ENCODE data around the gene GRWD1.
"Not testable (repeated sequence)": the region's sequence is repeated elsewhere in the genome, so short reads cannot be mapped to it uniquely, and the experiment has no call there.

The GRWD1 gene

GRCh38 chr19:48480183-48480557 is 34.4 kb downstream of the GRWD1 start:
- DNase-seq (ENCODE audit: low read depth): peak; percentile 30

- DNase-seq (ENCODE audit: low read depth): peak; percentile 44
Observed at GRCh38 chr19:48480558-48481500, 35.0 kb downstream of the GRWD1 start.

GRCh38 chr19:48481846-48482639 is 36.3 kb downstream of the GRWD1 start:
- DNase-seq (ENCODE audit: low read depth): no peak

- DNase-seq (ENCODE audit: low read depth): no peak
Observed at GRCh38 chr19:48483301-48483700, 37.5 kb downstream of the GRWD1 start.

DNA sequence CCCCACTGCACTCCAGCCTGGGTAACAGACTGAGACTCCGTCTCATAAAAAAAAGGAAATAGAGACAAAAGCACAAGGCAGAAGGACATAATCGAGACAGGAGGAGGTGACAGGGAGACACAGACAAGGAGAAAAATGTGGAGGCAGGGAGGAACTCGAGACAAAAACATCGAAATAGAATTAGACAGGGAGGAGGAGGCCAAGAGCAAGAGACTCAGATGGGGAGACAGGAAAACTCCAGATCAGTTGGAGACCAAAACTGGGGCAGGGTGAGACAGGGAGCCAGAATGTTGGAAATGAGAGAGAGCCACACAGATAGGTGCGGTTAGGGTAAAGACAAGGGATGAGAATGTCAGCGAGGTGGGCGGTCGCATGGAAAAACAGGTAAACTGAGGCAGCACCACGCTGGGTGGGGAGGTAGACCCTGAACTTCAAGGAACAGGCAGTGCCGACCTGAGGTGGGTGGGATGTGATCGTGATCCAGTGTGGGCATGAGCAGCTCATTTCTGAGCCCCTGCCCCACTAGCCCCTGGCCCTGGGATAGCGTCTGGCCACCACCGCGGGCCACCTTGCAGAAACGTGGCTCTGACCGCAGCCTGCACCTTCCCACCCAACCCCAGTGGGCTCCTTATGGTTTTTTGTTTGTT is 38.6 kb downstream of the GRWD1 start:
- DNase-seq (ENCODE audit: low read depth): no peak

- DNase-seq (ENCODE audit: low read depth): no peak
Observed at GRCh38 chr19:48484931-48485612, 39.3 kb downstream of the GRWD1 start.

DNA sequence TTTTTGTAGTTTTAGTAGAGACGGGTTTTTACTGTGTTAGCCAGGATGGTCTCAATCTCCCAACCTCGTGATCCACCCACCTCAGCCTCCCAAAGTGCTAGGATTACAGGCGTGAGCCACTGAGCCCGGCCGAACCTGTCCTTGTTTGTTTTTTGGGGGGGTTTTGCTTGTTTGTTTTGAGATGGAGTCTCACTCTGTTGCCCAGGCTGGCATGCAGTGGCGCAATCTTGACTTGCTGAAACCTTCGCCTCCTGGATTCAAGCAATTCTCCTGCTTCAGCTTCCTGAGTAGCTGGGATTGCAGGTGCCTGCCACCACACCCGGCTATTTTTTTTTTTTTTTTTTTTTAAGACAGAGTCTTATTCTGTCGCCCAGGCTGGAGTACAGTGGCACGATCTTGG is 40.9 kb downstream of the GRWD1 start:
- DNase-seq (ENCODE audit: low read depth): not testable (repeated sequence)

GRCh38 chr19:48487544-48487943 is 41.8 kb downstream of the GRWD1 start:
- no peak for DNase-seq (ENCODE audit: low read depth)

GRCh38 chr19:48487948-48488347 is 42.2 kb downstream of the GRWD1 start:
- peak; percentile 25 for DNase-seq (ENCODE audit: low read depth)

- DNase-seq (ENCODE audit: low read depth): not testable (repeated sequence)
Observed at GRCh38 chr19:48488478-48488877, 42.7 kb downstream of the GRWD1 start.

GRCh38 chr19:48489608-48490216 is 43.9 kb downstream of the GRWD1 start:
- peak; percentile 35 for DNase-seq (ENCODE audit: low read depth)

DNA sequence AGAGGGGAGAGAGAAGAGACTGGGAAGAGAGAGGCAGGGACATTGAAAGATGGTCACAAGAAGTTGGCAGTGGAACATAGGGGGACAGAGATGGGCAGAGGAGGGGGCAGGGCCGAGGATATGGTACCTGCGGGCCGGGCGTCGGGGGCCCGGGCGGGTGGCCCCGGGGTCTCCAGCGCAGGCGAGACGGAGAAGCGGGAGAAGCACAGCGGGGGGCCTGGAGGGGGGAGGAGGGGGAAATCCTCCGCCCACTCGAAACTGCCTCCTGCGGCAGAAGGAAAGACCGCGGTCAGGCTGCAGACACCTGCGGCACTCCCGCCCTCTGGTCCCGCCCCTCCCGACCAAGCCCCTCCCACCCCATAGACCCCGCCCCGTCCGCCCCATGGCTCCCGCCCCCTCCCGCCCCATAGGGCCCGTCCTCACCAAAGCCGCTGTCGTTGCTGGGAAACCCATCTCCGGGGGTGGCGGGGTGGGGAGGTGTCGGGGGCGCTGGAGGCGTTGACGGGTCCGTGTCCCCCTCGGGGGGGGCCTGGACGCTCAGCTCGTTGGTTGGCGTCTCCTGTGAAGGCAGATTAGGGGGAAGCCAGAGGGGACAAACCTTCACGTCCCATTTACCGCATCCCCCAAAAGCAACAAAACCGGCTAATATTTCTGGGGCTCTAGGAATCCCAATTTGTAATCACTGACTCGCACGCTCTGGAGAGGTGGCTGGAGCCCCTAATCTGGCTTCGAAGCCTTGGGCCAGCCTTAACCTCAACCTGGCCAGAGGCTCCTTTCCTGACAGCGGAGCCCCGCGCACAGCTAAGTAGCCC is 45.4 kb downstream of the GRWD1 start:
- no peak for DNase-seq (ENCODE audit: low read depth)

- no peak for DNase-seq (ENCODE audit: low read depth)
Observed at GRCh38 chr19:48491793-48492123, 46.0 kb downstream of the GRWD1 start.

DNA sequence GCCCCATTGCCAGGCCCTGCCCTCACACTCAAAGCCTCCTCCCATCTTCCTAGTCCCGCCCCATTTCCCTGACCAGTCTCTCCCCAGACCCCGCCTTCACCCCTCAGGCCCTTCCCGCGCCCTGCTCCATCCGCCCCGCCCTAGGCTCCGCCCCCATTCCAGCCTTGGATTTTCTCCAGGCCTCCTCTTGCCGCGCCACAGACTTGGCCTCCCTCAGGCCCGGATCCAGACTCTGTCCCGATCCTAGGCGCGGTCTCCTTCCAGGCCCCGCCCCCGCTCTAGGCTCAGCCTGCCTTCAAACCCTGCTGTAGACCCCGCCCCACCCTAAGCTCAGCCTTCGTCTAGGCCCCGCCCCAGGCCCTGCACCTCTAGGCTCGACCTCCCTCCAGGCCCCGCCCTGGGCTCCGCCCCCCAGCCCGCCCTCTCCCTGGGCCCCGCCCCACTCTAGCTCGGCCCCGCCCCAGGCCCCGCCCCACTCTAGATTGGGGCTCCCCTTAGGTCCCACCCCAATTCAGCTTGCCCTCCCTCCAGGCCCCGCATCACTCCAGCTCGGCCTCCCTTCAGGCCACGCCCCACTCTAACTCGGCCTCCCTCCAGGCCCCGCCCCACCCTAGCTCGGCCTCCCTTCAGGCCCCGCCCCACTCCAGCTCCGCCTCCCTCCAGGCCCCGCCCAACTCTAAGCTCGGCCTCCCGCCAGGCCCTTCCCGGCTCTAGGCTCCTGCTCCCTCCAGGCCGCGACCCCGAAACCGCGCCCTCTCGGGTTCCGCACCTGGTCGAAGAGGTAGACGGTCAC is 47.3 kb downstream of the GRWD1 start:
- peak; percentile 98 for DNase-seq (ENCODE audit: low read depth)

GRCh38 chr19:48493718-48494401 is 48.1 kb downstream of the GRWD1 start:
- no peak for DNase-seq (ENCODE audit: low read depth)

GRCh38 chr19:48495396-48495795 is 49.6 kb downstream of the GRWD1 start:
- DNase-seq (ENCODE audit: low read depth): no peak

DNA sequence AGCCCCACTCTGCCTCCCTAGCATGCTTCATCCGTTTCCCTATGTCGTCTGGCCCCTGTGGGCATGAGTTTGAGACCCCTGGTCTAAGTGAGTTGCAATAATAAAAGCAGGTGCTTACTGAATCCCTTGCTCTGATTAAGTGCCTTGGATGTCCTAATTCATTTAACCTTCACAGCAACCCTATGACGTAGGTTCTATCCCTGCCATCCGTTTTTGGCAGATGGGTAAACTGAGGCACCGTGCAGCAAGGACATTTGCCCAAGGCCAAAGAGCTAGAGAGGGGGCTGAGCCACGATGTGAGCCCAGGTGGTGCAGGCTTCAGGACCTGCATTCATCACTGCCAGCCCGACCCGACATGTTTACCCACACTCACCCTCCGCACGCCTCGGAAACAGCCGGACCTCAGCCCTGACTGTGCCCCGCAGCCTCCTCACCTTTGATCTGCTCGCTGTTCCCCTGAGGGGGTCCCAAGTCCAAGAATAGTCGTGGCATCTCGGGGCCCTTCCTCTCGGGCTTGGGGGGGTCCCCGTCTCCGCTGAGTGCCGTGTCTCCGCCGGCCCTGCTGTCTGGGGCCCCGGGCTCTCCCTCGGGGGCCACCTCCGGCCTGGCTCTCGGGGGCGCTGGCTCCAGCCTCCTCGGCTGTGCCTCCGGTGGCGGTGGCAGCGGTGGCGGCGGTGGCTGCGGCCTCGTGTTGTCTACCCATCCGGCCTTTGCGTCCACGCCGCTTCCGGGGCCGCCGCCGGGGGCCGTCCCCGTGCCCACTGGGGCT is 51.4 kb downstream of the GRWD1 start:
- no peak for DNase-seq (ENCODE audit: low read depth)

- no peak for DNase-seq (ENCODE audit: low read depth)
Observed at GRCh38 chr19:48497728-48498594, 52.2 kb downstream of the GRWD1 start.

Data from iris pigment epithelial cell (primary cell).